Measurements from ENCODE around the gene DOCK4. TPM values are rescaled to one million over a fixed set of nuclear protein-coding genes. Genes with fewer than 3 reads are reported as not detected.

The DOCK4 gene
- total and polyA plus RNA-seq, 2 of the 8 experiments (the other 6 are each of a cell fraction or from before 2014, with no cell fraction given) = 5.1 to 23.6 TPM

- H4K20me1 ChIP-seq (replicated peaks in 1 of 2; ENCODE audit: control insufficient read depth in 1 of 2, insufficient read depth in 2 of 2, low read length in 2 of 2) = peaks cover 6 to 8% of the 10 kb centered on the region in 2 experiments
- no peaks in the 10 kb centered on the region for H3K23me2 ChIP-seq (ENCODE audit: low read depth, low read length)
- H2AK5ac ChIP-seq (ENCODE audit: low read depth, low read length) = no peak overlapping the region
- no peak overlapping the region for H4K91ac ChIP-seq (replicated peaks; ENCODE audit: insufficient read length, low read length)
- H3K14ac ChIP-seq (ENCODE audit: insufficient read length) = no peak overlapping the region
- H2BK120ac ChIP-seq (replicated peaks; ENCODE audit: low read depth, low read length) = no peak overlapping the region
- peaks cover 2 to 16% (median 9%) of the 10 kb centered on the region in 4 experiments; a peak in 5 of 7 replicates for H3K27me3 ChIP-seq (replicated peaks in 1 of 4; ENCODE audit: control insufficient read depth in 3 of 4, extremely low read depth in 1 of 4, insufficient read depth in 3 of 4, low read length in 3 of 4)
- H2BK5ac ChIP-seq (ENCODE audit: low read depth, low read length) = no peak overlapping the region
- H3K9me3 ChIP-seq (ENCODE audit: insufficient read depth in 2 of 2, low read depth in 1 of 2, low read length in 1 of 2) = no peaks in the 10 kb centered on the region
- H3K79me1 ChIP-seq (ENCODE audit: low read depth, low read length) = no peaks in the 10 kb centered on the region
- peaks cover 0 to 45% of the 10 kb centered on the region in 2 experiments; a peak in 2 of 4 replicates for H3K79me2 ChIP-seq (ENCODE audit: control insufficient read depth in 1 of 2, insufficient read depth in 2 of 2, low read length in 2 of 2)
- CTCF ChIA-PET (ENCODE audit: partially characterized antibody) = no interaction called here
- POLR2A ChIA-PET (ENCODE audit: partially characterized antibody) = no interaction called here
- H3K36me3 ChIP-seq (ENCODE audit: control insufficient read depth in 2 of 4, insufficient read depth in 4 of 4, low read length in 3 of 4) = no peaks in the 10 kb centered on the region
- DNase-seq (ENCODE audit: low read depth in 1 of 2, low spot score in 2 of 2) = no peak
- H3K4ac ChIP-seq (replicated peaks; ENCODE audit: insufficient read length, low read depth, low read length) = no peak overlapping the region
- H3K4me3 ChIP-seq (ENCODE audit: extremely low read depth in 1 of 4, insufficient read depth in 2 of 4, low read depth in 3 of 4, low read length in 4 of 4) = no peak overlapping the region
- H3K18ac ChIP-seq (ENCODE audit: extremely low read depth, low read length) = no peak overlapping the region
- no peak overlapping the region for H4K8ac ChIP-seq (ENCODE audit: extremely low read depth, insufficient read depth, low read length)
- no peak for FAIRE-seq
- H3K9ac ChIP-seq (replicated peaks in 1 of 4; ENCODE audit: extremely low read depth in 1 of 4, low read depth in 3 of 4, low read length in 3 of 4) = no peak overlapping the region
- no peak overlapping the region for H2AFZ ChIP-seq (ENCODE audit: low read length)
- H2BK12ac ChIP-seq (ENCODE audit: low read depth, low read length) = no peak overlapping the region
- H3K4me2 ChIP-seq (ENCODE audit: insufficient read depth in 1 of 2, low read depth in 2 of 2, low read length in 2 of 2) = no peak overlapping the region
- H3K27ac ChIP-seq (ENCODE audit: low read depth, low read length) = no peak overlapping the region
- H3K4me1 ChIP-seq (replicated peaks in 1 of 4; ENCODE audit: control insufficient read depth in 3 of 4, insufficient read depth in 4 of 4, low read length in 3 of 4) = peaks cover 2 to 19% (median 14%) of the 10 kb centered on the region in 4 experiments; a peak in 4 of 7 replicates
- H4K5ac ChIP-seq (ENCODE audit: insufficient read length, low read depth, low read length) = no peak overlapping the region
- H3K23ac ChIP-seq (ENCODE audit: insufficient read length) = no peak overlapping the region
- H2BK20ac ChIP-seq (ENCODE audit: low read length) = no peak overlapping the region
- H2BK15ac ChIP-seq (ENCODE audit: low read length) = no peak overlapping the region
- no peak overlapping the region for H3K56ac ChIP-seq (replicated peaks; ENCODE audit: insufficient read length, low read depth, low read length)
- TF ChIP-seq E2F6 (IDR thresholded peaks at IDR 0.05) (no peak), ASH2L (IDR thresholded peaks at IDR 0.05; ENCODE audit: low read length) (no peak), PHF8 (conservative IDR thresholded peaks at IDR 0.05; ENCODE audit: low read depth, low read length) (no peak), SP4 (IDR thresholded peaks at IDR 0.05; ENCODE audit: low read length) (no peak), BRCA1 (IDR thresholded peaks at IDR 0.05; ENCODE audit: low read depth, low read length) (no peak), KDM4A (IDR thresholded peaks at IDR 0.05; ENCODE audit: low read depth, low read length, severe bottlenecking) (no peak)
These were observed 49.2 kb upstream of the DOCK4 start for GRCh38 chr7:112255388-112255720.

All from H1 (cell line).